ENCODE measurements around the gene SLC4A11.
"Not testable (repeated sequence)": the region's sequence is repeated elsewhere in the genome, so short reads cannot be mapped to it uniquely, and the experiment has no call there.

The SLC4A11 gene

GRCh38 chr20:3199976-3200755 lies 38.8 kb downstream of the SLC4A11 start:
- no peak for DNase-seq

GRCh38 chr20:3199206-3199605 lies 39.8 kb downstream of the SLC4A11 start:
- DNase-seq: no peak

- no peak for DNase-seq
Observed at GRCh38 chr20:3195590-3196237, 43.3 kb downstream of the SLC4A11 start.

GRCh38 chr20:3194617-3195280 lies 44.2 kb downstream of the SLC4A11 start:
- no peak for DNase-seq

GRCh38 chr20:3193806-3194616 lies 45.0 kb downstream of the SLC4A11 start:
- DNase-seq: peak in 1 of 2 experiments; percentile 33

GRCh38 chr20:3192226-3193015 lies 46.6 kb downstream of the SLC4A11 start:
- no peak for DNase-seq

GRCh38 chr20:3190681-3191111 lies 48.3 kb downstream of the SLC4A11 start:
- no peak for DNase-seq

- no peak for DNase-seq
Observed at GRCh38 chr20:3189561-3190131, 49.3 kb downstream of the SLC4A11 start.

GRCh38 chr20:3188823-3189413 lies 50.1 kb downstream of the SLC4A11 start:
- DNase-seq: no peak

- not testable (repeated sequence) for DNase-seq
Observed at GRCh38 chr20:3187861-3188260, 51.1 kb downstream of the SLC4A11 start.

GRCh38 chr20:3183896-3184612 lies 54.9 kb downstream of the SLC4A11 start:
- DNase-seq: no peak

GRCh38 chr20:3182429-3182828 lies 56.6 kb downstream of the SLC4A11 start:
- DNase-seq: not testable (repeated sequence)

GRCh38 chr20:3181270-3181669 lies 57.7 kb downstream of the SLC4A11 start:
- DNase-seq: no peak

GRCh38 chr20:3180319-3180718 lies 58.7 kb downstream of the SLC4A11 start:
- DNase-seq: no peak

GRCh38 chr20:3177746-3178485 lies 61.1 kb downstream of the SLC4A11 start:
- no peak for DNase-seq
